ENCODE data around the gene TAS2R60. TPM values are rescaled to one million over a fixed set of nuclear protein-coding genes. Genes with fewer than 3 reads are reported as not detected.

The TAS2R60 gene
- total and polyA plus RNA-seq, 2 of the 8 experiments (the other 6 are each of a cell fraction or from before 2014, with no cell fraction given) = 0.15 to 0.32 TPM

GRCh38 chr7:143429770-143430698 is 13.2 kb upstream of the TAS2R60 start:
- H3K14ac ChIP-seq (ENCODE audit: insufficient read length) = no peak overlapping the region
- DNase-seq (ENCODE audit: low read depth in 1 of 2, low spot score in 2 of 2) (no peak), FAIRE-seq (no peak)
- no peak overlapping the region for H3K4ac ChIP-seq (replicated peaks; ENCODE audit: insufficient read length, low read depth, low read length)
- no peak overlapping the region for H4K91ac ChIP-seq (replicated peaks; ENCODE audit: insufficient read length, low read length)
- peaks cover 2% of the 10 kb centered on the region; the same call in 1 of the 2 replicates for H3K23me2 ChIP-seq (ENCODE audit: low read depth, low read length)
- H3K4me2 ChIP-seq (ENCODE audit: insufficient read depth in 1 of 2, low read depth in 2 of 2, low read length in 2 of 2) = no peak overlapping the region
- CTCF ChIA-PET (ENCODE audit: partially characterized antibody) = interaction anchor here (1.1 kb wide), 1 partner anchor 15 kb away, joined by 3 read pairs; no protein-coding TSS in a partner anchor
- POLR2A ChIA-PET (ENCODE audit: partially characterized antibody) = interaction anchor here (1.3 kb wide), 1 partner anchor 29 kb away, joined by 4 read pairs; no protein-coding TSS in a partner anchor
- TF ChIP-seq TBP (IDR thresholded peaks at IDR 0.05; ENCODE audit: low read depth, low read length) (no peak), POLR2AphosphoS5 (IDR thresholded peaks at IDR 0.05; ENCODE audit: low read depth, low read length) (no peak), TAF1 (IDR thresholded peaks at IDR 0.05; ENCODE audit: low read depth, low read length) (no peak), POU5F1 (IDR thresholded peaks at IDR 0.05; ENCODE audit: low read depth, low read length) (no peak), SP4 (IDR thresholded peaks at IDR 0.05; ENCODE audit: low read length) (no peak), PHF8 (conservative IDR thresholded peaks at IDR 0.05; ENCODE audit: low read depth, low read length) (no peak), RAD21 (IDR thresholded peaks at IDR 0.05 in 1 of 2, conservative IDR thresholded peaks at IDR 0.05 in 1 of 2; ENCODE audit: low read depth in 2 of 2, low read length in 2 of 2) (no peak), GTF2F1 (IDR thresholded peaks at IDR 0.05; ENCODE audit: borderline replicate concordance, low read depth, low read length) (no peak), BCL11A (IDR thresholded peaks at IDR 0.05; ENCODE audit: low read depth in 2 of 2, low read length in 2 of 2) (no peak), NRF1 (IDR thresholded peaks at IDR 0.05; ENCODE audit: low read depth, low read length) (no peak), POLR2A (IDR thresholded peaks at IDR 0.05; ENCODE audit: control extremely low read depth in 1 of 2, low read depth in 2 of 2, low read length in 2 of 2) (no peak), MAFK (IDR thresholded peaks at IDR 0.05; ENCODE audit: low read depth, low read length) (no peak), SIN3A (conservative IDR thresholded peaks at IDR 0.05 in 1 of 2, IDR thresholded peaks at IDR 0.05 in 1 of 2; ENCODE audit: low read depth in 1 of 2, low read length in 2 of 2) (no peak)
- H3K79me1 ChIP-seq (ENCODE audit: low read depth, low read length) = no peaks in the 10 kb centered on the region
- no peak overlapping the region for H3K27ac ChIP-seq (ENCODE audit: low read depth, low read length)
- no peak overlapping the region for H3K9ac ChIP-seq (replicated peaks in 1 of 4; ENCODE audit: extremely low read depth in 1 of 4, low read depth in 3 of 4, low read length in 3 of 4)
- H3K79me2 ChIP-seq (ENCODE audit: control insufficient read depth in 1 of 2, insufficient read depth in 2 of 2, low read length in 2 of 2) = no peaks in the 10 kb centered on the region
- H4K20me1 ChIP-seq (replicated peaks in 1 of 2; ENCODE audit: control insufficient read depth in 1 of 2, insufficient read depth in 2 of 2, low read length in 2 of 2) = no peaks in the 10 kb centered on the region
- no peak overlapping the region for H2BK12ac ChIP-seq (ENCODE audit: low read depth, low read length)
- H2BK5ac ChIP-seq (ENCODE audit: low read depth, low read length) = no peak overlapping the region
- H3K9me3 ChIP-seq (ENCODE audit: insufficient read depth in 2 of 2, low read depth in 1 of 2, low read length in 1 of 2) = no peaks in the 10 kb centered on the region
- no peaks in the 10 kb centered on the region for H3K4me1 ChIP-seq (replicated peaks in 1 of 4; ENCODE audit: control insufficient read depth in 3 of 4, insufficient read depth in 4 of 4, low read length in 3 of 4)
- H2BK15ac ChIP-seq (ENCODE audit: low read length) = no peak overlapping the region
- H3K56ac ChIP-seq (replicated peaks; ENCODE audit: insufficient read length, low read depth, low read length) = no peak overlapping the region
- H3K18ac ChIP-seq (ENCODE audit: extremely low read depth, low read length) = no peak overlapping the region
- no peak overlapping the region for H2BK120ac ChIP-seq (replicated peaks; ENCODE audit: low read depth, low read length)
- no peak overlapping the region for H3K23ac ChIP-seq (ENCODE audit: insufficient read length)
- no peak overlapping the region for H2AK5ac ChIP-seq (ENCODE audit: low read depth, low read length)
- 91 to 100% methylated on average over 1 to 10 of the region's 10 CpGs for WGBS, 2 experiments (ENCODE audit: extremely low coverage in 1 of 2, insufficient coverage in 1 of 2, insufficient read length in 1 of 2, insufficient replicate concordance in 2 of 2, low coverage in 1 of 2, low lambda C conversion rate in 2 of 2, missing lambda C conversion rate in 1 of 2)
- H2BK20ac ChIP-seq (ENCODE audit: low read length) = no peak overlapping the region
- H2AFZ ChIP-seq (ENCODE audit: low read length) = no peak overlapping the region; the same call in 1 of the 2 replicates
- H3K36me3 ChIP-seq (ENCODE audit: control insufficient read depth in 2 of 4, insufficient read depth in 4 of 4, low read length in 3 of 4) = no peaks in the 10 kb centered on the region
- no peak overlapping the region for H4K8ac ChIP-seq (ENCODE audit: extremely low read depth, insufficient read depth, low read length)
- H3K27me3 ChIP-seq (replicated peaks in 1 of 4; ENCODE audit: control insufficient read depth in 3 of 4, extremely low read depth in 1 of 4, insufficient read depth in 3 of 4, low read length in 3 of 4) = no peaks in the 10 kb centered on the region
- H3K4me3 ChIP-seq (ENCODE audit: extremely low read depth in 1 of 4, insufficient read depth in 2 of 4, low read depth in 3 of 4, low read length in 4 of 4) = no peak overlapping the region
- H4K5ac ChIP-seq (ENCODE audit: insufficient read length, low read depth, low read length) = no peak overlapping the region
